GM19463 (cell line): Measurements from ENCODE around the gene DUSP19.

Source experiments
- ATAC-seq: cut with Tn5 transposase; IDR thresholded peaks from one replicate; pipeline ENCODE4 v1.9.1; 2021; ENCODE audit warnings: mild to moderate bottlenecking, moderate library complexity; ENCODE audit not compliant: unreplicated experiment

The DUSP19 gene

DNA sequence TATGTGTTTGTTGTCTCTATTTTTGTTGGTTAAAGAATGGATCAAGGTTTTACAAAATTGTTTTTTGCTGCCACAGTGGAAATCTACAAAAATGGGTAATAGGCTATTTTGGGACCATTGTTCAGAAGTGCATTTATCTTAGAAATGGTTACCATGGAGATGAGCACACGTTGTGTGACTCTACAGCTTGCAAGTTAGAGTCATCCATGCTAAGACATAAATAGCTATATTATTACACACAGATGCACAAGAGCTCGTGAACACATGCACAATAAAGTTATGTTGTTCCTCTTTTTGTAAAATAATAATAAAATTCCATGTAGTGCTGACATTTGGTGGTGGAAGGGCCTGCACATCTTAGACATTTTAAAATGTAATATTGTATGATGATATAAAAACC is 15.5 kb upstream of the DUSP19 start:
- ATAC-seq: peak; percentile 65

DNA sequence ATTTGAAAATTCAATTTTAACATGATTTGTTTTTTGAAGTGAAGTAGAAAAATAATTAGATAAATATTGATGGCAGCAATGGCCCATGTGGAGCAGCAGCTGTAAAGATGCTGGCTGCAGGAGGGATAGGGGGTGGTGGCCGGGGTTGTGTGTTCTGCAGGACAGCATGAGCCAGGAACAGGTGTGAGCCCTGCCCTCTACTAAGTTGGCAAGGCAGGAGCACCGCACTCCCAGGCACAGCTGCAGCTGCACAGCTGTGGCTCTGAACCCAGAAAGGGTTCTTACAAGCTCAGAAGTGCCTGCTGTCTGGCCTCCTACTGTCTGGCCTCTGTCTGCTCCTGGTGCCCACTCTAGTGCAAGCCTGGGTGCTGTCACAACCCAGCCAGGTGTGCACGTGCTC is 10.0 kb upstream of the DUSP19 start:
- ATAC-seq: no peak

DNA sequence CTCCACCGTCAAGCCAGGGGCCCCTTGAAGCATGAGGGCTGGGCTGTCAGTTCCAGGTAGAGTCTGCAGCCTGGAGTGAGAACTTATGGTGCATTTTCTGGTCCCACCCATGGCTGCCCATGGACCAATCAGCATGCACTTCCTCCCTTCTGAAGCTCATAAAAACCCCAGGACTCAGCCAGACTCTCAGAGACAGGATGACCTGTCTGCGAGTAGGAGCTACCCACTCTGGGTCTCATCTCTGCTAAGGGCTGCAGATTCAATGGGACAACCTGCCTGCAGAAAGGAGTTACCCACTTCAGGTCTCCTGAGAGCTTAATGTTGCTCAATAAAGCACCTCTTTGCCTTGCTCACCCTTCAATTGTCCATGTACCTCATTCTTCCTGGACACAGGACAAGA is 9.4 kb upstream of the DUSP19 start:
- ATAC-seq: no peak

DNA sequence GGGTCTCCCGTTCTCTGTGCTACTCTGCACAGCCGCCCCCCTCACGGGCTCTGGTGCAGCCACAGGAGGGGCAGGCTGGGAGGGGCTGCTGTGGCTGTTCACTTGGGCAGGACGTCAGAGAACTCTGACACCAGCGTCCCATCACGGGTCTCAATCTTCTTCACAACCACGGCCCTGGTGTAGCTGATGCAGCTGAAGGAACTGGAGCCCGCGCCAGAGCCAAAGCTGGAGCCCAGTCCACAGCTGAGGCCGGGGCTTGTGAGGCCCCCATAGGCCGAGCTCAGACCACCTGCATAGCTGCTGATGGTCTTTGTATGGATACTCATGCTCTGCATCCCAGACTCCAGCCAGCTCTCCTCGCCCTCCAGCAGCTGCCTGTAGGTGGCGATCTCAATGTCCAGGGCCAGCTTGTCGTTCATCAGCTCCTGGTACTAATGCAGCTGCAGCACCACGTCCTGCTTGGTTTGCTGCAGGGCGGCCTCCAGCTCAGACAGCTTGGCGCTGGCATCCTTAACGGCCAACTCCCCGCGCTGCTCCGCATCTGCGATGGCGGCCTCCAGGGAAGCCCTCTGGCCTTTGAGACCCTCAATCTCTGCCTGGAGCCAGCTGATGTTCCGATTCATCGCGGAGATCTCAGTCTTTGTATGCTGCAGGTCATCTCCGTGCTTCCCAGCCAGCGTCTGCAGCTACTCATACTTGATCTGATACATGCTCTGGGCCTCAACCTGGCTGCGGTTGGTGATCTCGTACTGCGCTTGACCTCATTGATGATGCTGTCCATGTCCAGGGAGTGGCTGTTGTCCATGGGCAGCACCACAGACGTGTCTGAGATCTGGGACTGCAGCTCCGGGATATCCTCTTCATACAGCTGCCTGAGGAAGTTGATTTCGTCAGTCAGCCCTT is 7.4 kb upstream of the DUSP19 start:
- ATAC-seq: no peak

DNA sequence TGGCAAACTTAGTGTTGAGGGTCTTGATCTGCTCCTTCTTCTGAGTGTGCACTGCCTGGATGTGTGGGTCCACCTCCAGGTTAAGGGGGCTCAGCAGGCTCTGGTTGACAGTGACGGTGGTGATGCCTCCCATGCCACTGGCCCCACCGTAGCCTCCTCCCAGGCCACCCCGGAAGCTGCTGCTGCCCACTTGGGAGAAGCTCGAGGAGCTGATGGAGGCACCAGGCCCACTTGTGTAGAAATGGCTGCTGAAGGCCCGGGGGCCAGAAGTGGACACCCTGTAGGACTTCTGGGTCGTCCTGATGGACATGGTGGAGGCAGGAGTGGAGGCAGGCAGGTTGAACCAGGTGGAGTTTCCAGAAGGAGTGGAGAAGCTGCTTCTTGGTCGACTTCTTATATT is 6.4 kb upstream of the DUSP19 start:
- no peak for ATAC-seq

DNA sequence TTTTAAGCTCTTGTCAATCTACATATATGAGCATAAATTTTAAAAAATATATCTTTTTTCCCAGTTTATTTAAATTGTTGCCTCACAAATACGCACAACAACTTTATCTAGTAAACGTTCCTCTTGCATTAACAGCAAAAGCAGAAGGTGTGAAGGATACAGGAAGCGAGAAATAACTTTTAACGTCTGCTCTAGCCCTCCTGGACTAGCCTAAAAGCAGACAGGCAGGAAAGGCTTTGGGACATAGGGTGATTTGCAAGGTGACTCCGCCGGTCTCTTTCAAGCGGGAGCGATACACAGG is 434 bp upstream of the DUSP19 start:
- ATAC-seq: no peak

DNA sequence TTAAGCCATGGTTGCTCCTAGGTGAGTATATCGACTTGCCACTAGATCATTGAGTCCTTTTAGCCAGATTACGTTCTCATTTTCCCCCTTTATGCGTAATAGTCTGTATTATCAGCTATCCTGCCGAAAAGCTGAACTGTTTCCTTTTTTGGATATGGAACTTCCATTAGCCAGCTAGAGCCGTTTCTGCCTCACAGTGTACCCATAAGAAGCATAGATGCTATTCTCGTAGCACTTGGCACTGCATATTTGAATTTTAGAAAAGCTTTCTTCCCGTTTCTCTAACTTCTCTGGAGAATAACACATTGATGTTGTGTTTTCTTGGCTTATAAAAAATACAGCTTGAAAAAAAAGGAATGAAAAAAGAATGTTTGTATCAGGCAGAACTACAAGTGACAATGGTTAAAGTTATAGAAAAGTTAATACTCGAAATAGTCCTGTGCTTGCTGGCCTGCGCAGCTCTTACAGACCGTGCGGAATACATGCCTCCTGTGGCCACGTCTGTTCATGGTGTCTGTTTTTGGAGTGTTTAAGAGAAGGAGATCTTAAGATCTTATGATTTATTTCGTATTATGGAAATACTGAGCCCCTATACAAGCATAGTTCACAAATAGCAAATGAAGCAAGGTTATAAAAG is 710 bp downstream of the DUSP19 start:
- peak; percentile 23 for ATAC-seq

DNA sequence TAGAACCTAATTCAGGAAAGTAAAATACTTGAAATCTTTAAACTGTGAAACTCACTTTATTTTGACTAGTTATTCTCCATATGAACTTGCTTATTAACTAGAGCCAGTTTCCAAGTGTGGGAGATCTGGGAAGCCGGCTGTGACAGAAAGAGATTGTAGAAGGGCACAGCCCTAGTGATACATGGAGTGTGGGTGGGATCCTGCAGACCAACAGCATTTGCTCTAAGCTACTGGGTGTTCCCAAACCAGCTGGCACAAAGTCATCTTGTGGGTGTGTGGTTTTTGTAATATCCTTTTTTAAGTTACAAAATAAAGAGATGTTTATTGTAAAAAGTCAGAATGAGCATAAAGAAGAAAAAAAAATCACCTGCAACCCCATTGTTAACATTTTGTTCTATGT is 3.4 kb downstream of the DUSP19 start:
- no peak for ATAC-seq

DNA sequence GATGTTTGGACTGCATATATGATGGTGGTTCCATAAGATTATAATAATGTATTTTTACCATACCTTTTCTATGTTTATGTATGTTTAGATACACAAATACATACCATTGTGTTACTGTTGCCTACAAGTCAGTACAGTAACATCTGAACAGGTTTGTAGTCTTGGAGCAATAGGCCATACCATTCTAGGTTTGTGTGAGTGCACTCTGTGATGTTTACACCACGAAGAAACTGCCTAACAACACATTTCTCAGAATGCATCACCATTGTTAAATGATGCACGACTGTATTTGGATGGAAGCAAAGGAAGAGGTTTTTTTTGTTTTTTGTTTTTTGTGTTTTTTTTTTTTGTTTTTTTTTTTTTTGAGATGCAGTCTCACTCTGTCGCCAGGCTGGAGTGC is 9.5 kb downstream of the DUSP19 start:
- no peak for ATAC-seq

DNA sequence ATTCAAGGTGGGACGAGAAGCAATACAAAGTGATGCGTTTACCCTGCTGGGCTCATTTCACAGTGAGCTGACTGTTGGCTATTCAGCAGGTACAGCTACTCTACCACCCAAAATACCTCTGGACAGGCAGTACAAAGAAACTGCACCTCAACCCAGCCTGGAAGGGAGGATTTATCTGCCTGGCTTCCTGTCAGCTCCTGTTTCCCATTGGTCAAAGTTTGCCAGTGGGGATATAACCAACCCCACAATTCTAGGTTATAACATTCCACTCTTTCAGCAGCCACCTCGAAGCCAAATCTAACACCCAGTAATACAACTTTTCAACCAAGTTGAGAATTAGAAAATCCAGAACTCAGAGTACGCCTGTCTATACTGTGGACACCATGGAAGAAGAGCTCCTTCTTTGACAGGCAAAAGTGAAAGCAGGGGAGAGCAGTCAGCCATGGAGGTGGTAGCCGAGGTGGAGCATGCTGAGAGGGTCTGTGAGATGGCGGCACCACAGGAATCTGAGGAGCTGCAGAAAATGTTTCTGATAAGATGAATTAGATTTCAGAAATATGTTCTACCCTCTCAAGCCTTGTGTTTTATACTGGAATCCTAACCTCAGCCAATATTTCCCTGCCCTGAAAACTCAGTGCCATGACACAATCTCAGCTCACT is 10.8 kb downstream of the DUSP19 start:
- peak; percentile 51 for ATAC-seq

DNA sequence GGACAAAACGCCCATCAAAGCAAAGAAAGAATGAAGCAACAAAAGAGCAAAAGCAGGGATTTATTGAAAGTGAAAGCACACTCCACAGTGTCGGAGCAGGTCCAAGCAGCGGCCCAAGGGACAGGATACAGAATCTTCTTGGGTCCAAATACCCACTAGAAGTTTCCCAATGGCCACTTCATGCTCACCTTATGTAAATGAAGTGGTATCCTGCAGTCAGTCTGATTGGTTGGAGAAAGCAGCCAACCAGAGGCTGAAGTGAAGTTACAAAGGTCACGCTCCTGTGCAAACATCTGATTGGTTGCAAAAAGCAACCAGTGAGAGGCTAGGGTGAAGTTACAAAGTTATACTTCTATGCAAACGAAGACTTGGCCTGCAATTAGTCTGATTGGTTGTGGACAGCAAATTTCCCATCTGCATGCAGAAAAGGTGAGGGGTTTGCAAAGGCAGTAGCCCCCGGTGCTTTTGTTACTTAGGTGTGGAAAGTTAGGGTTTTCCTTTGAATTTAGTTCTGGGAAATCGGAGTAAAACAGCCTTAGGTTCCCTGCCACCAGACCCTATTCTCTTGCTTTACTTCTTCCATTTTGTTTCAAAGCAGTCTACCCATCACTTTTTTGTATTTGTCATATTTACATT is 12.9 kb downstream of the DUSP19 start:
- no peak for ATAC-seq

DNA sequence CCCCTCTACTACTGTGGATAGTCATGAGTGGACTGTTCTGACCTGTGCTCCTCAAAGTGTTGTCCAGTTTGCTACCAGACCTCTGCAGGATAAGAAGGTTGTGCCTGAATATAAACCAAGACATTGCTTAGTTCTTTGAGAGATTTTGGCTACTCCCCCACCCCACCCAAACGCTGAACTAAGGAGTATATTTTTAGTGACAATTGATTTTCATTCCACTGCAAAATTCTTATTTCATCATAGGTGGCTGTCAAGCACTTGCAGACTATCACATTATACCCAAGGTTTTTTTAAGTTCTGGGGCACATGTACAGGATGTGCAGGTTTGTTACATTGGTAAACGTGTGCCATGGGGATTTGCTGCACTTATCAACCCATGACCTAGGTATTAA is 13.4 kb downstream of the DUSP19 start:
- ATAC-seq: no peak

DNA sequence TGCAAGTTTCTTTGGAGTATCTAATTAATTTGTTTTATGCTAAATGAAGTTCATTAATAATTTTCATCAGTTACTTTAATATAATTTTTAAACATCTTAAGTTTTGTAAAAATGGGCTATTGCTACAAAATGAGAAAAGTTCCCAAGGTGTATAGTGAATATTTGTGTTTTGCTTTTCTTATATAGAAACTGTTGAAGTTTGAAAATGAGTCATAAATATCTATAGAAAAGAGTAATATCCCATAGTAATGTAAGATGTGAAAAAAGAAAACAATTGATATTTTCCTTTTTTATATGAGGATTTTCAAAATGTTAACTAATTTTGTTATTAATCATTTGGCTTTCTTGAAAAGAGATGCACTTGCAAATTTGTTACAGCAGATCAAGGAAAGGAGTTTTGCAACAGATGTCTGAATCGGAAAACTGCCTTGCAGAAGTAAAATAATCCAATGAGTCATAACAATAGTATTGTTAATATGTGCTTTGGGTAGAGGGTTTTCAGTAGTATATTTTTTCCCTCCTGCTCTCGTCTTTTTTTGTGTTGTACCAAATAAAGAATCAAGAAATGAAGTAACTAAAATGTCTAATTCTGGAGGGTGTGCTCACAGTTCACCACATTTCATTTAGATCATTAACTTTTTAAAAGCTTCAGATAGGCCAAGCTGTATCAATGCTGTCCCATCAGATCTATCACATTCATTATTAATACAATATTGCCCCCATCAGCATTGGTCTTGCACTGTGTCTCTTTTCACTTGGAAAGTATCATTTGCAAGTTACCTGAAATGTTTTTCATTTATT is 15.5 kb downstream of the DUSP19 start:
- peak; percentile 81 for ATAC-seq

DNA sequence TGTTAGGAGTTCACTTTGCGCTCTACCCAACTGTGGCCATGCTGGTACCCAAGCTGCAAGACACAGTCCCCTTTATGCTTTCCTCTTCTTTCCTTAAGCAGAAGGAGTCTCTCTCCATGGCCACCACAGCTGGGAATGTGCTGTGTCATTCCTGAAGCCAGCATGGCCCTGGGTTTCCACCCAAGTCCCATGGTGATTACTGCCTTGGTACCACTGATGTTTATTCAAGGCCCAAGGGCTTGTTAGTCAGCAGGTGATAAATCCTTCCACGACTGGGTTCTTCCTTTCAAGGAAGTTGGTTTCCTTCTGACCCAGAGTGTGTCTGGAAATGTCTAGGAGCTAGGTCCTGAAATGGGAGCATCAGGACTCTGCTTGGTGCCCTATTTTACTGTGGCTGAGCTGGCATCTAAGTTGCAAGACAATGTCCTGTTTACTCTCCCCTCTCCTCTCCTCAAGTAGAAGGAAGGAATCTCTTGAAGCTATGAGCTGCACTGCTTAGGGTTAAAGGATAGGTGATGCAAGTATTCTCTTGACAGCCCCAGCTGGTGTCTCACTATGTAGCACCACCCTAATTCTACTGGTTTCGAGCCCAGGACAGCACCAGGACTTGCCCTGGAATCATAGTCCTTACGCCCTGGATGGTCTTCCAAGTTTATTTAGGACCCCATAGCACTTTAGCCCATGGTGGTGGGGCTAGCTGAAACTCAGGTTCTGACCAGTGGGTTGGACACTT is 27.0 kb downstream of the DUSP19 start:
- ATAC-seq: no peak

DNA sequence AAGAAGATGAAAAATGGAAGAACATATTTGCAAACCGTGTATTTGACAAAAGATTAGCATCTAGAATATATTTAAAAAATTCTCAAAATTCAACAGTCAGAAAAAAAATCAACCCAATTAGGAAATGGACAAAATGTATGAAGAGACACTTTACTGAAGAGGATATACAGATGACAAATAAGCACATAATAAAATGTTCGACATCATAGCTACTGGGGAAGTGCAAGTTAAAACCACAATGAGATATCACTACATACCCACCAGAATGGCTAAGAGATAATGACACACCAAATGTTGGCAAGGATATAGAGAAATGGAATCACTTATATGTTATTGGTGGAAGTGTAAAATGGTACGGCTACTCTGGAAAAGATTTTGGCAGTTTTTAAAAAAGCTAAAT is 34.0 kb downstream of the DUSP19 start:
- ATAC-seq: no peak

DNA sequence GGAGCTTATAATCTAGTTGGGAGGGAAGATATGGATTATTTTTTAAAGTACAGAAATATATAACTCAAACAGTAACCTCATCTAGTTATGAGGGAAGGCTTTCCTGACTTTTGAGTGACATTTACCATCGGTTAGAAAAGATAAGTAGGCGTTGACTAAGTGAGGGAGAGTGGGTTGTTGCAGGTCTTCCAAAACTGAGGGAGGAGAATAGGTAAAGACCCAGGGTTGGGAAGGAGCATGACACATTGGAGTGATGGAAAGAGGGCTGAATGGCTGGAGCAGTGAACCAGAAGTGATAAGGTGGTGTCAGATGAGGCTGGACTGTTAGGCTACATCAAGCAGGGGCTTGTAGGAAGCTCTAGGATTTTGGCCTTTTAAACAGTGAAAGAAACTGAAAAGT is 35.1 kb downstream of the DUSP19 start:
- ATAC-seq: no peak

DNA sequence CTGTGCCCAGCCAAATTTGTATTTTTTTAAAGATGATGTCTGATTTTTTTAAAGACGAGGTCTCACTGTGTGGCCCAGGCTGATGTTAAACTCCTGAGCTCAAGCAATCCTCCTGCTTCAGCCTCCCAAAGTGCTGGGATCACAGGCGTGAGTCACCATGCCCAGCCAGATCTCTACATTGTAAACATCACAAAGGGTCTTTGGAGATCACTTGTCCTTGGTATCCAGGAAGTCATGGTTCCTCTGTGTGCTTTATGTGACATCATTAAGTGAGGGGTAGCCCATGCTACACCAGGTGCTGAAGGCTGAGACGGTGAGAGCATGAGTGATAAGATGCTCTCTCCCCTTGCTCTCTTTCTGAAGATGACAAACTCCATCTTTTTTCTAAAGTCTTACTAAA is 38.7 kb downstream of the DUSP19 start:
- no peak for ATAC-seq

DNA sequence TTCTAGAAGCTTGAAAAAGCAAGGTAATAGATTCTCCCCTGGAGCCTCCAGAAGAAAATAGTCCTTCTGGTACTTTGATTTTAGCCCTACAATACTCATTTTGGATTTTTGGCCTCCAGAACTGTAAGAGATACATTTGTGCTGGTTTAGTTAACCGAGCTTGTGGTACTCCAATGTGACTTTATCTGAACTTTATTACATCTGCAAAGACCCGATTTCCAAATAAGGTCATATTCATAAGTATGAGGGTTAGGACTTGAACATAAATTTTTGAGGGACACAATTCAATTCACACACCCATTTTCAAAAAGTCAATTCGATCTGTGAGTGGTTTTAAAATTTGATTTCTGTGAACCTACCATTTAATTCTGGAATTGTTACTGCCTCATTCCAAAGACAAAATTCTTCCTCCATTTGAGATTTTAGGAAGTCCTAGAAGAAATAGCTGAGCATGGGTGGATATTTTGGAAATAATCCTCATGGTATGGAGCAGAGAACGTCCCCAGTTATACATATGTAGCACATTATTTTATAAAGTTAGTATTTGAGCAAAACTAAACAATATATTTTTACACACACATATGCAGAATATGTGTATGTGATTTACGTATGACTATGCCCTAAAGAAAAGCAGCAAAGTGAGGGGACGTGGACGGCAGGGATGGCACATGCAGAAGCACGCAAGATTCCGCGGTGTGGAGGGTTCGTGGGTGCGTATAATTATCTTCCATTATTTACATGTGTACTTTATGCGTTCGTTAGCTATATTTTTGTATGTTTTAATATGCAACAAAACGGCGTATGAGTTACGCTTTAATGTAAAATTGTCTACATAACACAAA is 44.8 kb downstream of the DUSP19 start:
- ATAC-seq: no peak

DNA sequence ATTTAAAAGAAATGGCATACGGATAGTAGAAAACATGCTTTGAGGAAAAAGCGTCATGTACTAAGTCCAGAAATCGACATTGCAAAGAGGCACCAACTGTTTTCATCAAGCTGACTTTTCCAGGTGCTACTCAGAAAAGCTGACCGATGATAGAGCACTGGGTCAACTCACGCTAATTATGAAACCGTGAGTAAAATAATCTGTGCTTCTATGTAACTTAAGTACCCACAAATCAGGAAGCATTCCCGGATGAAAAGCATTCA is 45.3 kb downstream of the DUSP19 start:
- peak; percentile 31 for ATAC-seq
